Sigmoid colon (tissue), 7 donors: ENCODE results near the gene TKFC. TPM values are rescaled to one million over a fixed set of nuclear protein-coding genes. Genes with fewer than 3 reads are reported as not detected.
A peak's percentile ranks its signal among the peaks of the same experiment; 100 is the strongest.

Source experiments
- DNase-seq: peaks from one replicate; pipeline ENCODE4 v3.0.0-alpha.2; 2019
- H3K27ac ChIP-seq, 4 donors: fragments of 200-600 bp; sonication (generic); one replicate each; pipeline ENCODE4 v1.5.1; 2016 to 2019; ENCODE audit warnings: mild to moderate bottlenecking in 1 of 4
- H3K27me3 ChIP-seq, 3 donors: fragments of 200-600 bp; sonication (generic); one replicate each; pipeline ENCODE4 v1.5.1; 2019; ENCODE audit warnings: mild to moderate bottlenecking in 1 of 3
- H3K36me3 ChIP-seq, 4 donors: fragments of 200-600 bp; sonication (generic); one replicate each; pipeline ENCODE4 v1.5.1; 2016 to 2019
- H3K4me1 ChIP-seq, 4 donors: fragments of 200-600 bp; sonication (generic); one replicate each; pipeline ENCODE4 v1.5.1; 2017 to 2019
- H3K4me3 ChIP-seq, 4 donors: fragments of 200-600 bp; sonication (generic); one replicate each; pipeline ENCODE4 v1.5.1; 2017 to 2019; ENCODE audit warnings: mild to moderate bottlenecking in 2 of 4, moderate library complexity in 1 of 4
- H3K9me3 ChIP-seq, 4 donors: fragments of 200-600 bp in 3 of 4; sonication (generic) in 3 of 4; one replicate each; pipeline versions ENCODE4 v1.5.1 to v1.6.1; 2013 to 2019
- CTCF ChIP-seq, 4 experiments: fragments of 450-650 bp in 3 of 4; fragments of 200-600 bp in 1 of 4; IDR thresholded peaks; one replicate each; pipeline ENCODE4 v1.5.1; 2016 to 2019; ENCODE audit warnings: antibody characterized with exemption in 4 of 4, mild to moderate bottlenecking in 3 of 4, moderate library complexity in 2 of 4
- EP300 ChIP-seq, 4 donors: sonication (generic); formaldehyde crosslinking; IDR thresholded peaks; one replicate each; pipeline ENCODE4 v1.6.1; 2017; ENCODE audit warnings: antibody characterized with exemption in 4 of 4
- POLR2A ChIP-seq, 2 donors: fragments of 450-650 bp; IDR thresholded peaks; one replicate each; pipeline ENCODE4 v1.6.1; 2016; ENCODE audit warnings: antibody characterized with exemption in 2 of 2, mild to moderate bottlenecking in 2 of 2, moderate library complexity in 2 of 2
- POLR2AphosphoS5 ChIP-seq, 4 donors: sonication (generic); formaldehyde crosslinking; IDR thresholded peaks; one replicate each; pipeline ENCODE4 v1.6.1; 2017; ENCODE audit warnings: antibody characterized with exemption in 4 of 4
- WGBS, 2 donors: extraction: QIAGEN DNeasy Blood & Tissue Kit; methylation state at CpG; one replicate each; pipeline ENCODE4 v1.1.7; 2013; 5-methylcytosine and 5-hydroxymethylcytosine counted together
- intact Hi-C: fragments of 100-400 bp; cut with DNase I; formaldehyde crosslinking; loops from one replicate; pipeline ENCODE4 v1.15.1; 2023
- polyA plus RNA-seq, 3 donors: library from polyadenylated mRNA; stranded (reverse); fragments of 200-250 nt; gene quantifications; one replicate each; pipeline ENCODE4 v1.2.3, GENCODE V29; 2013
- total RNA-seq, 4 donors: library from RNA; depleted of rRNA; stranded (reverse); fragments of >200 nt; gene quantifications; one replicate each; pipeline ENCODE4 v1.1.0, GENCODE V29; 2016
- donor health status: healthy with polysubstance abuse.
- donor health status: Bipolar disorder and iron deficiency.
- donor health status: healthy.

Gene TKFC
- total and polyA plus RNA-seq, 7 donors: 10.8 to 40.0 (median 12.0) TPM

GRCh38 chr11:61367406-61367805 is 34.4 kb downstream of the TKFC start:
- TF ChIP-seq CTCF (IDR thresholded peaks at IDR 0.05): no peak
- TF ChIP-seq POLR2A (IDR thresholded peaks at IDR 0.05): no peak
- no peak for TF ChIP-seq POLR2AphosphoS5 (IDR thresholded peaks at IDR 0.05)
- no peak for TF ChIP-seq EP300 (IDR thresholded peaks at IDR 0.05)
- H3K27ac ChIP-seq: no peak overlapping the region
- H3K27me3 ChIP-seq: no peaks in the 10 kb centered on the region
- H3K9me3 ChIP-seq: no peaks in the 10 kb centered on the region
- H3K4me1 ChIP-seq: peaks cover 0 to 14% (median 12%) of the 10 kb centered on the region in 4 donors
- no peak overlapping the region for H3K4me3 ChIP-seq
- H3K36me3 ChIP-seq: peaks cover 20 to 77% (median 47%) of the 10 kb centered on the region in 4 donors
- no peak for DNase-seq
- WGBS, 2 donors: 83 to 92% methylated on average over 6 of the region's 6 CpGs
- intact Hi-C loops: no loop called here

- intact Hi-C loops: no loop called here
- Histone ChIP-seq H3K27ac (no peak overlapping the region), H3K36me3 (peaks cover 20 to 77% (median 47%) of the 10 kb centered on the region in 4 donors), H3K4me3 (no peak overlapping the region), H3K9me3 (no peaks in the 10 kb centered on the region), H3K27me3 (no peaks in the 10 kb centered on the region), H3K4me1 (peaks cover 0 to 4% (median under 1%) of the 10 kb centered on the region in 4 donors)
- TF ChIP-seq EP300 (IDR thresholded peaks at IDR 0.05): no peak
- no peak for TF ChIP-seq POLR2AphosphoS5 (IDR thresholded peaks at IDR 0.05)
- no peak for TF ChIP-seq CTCF (IDR thresholded peaks at IDR 0.05)
- TF ChIP-seq POLR2A (IDR thresholded peaks at IDR 0.05): no peak
- DNase-seq: no peak
- 92 to 96% methylated on average over 7 of the region's 7 CpGs for WGBS, 2 donors
Observed at GRCh38 chr11:61368646-61369045, 35.6 kb downstream of the TKFC start.

- Histone ChIP-seq H3K27ac (no peak overlapping the region), H3K27me3 (no peaks in the 10 kb centered on the region), H3K4me3 (no peak overlapping the region), H3K9me3 (no peaks in the 10 kb centered on the region), H3K4me1 (no peaks in the 10 kb centered on the region), H3K36me3 (peaks cover 14 to 71% (median 43%) of the 10 kb centered on the region in 4 donors)
- DNase-seq: peak; percentile 76
- WGBS, 2 donors: 87 to 88% methylated on average over 9 of the region's 9 CpGs
- TF ChIP-seq POLR2A (IDR thresholded peaks at IDR 0.05) (no peak), CTCF (IDR thresholded peaks at IDR 0.05) (no peak), EP300 (IDR thresholded peaks at IDR 0.05) (no peak), POLR2AphosphoS5 (IDR thresholded peaks at IDR 0.05) (peak in 3 of 4 donors; percentile 11 to 27 (median 16))
- intact Hi-C loops: no loop called here
Observed at GRCh38 chr11:61369372-61370348, 36.6 kb downstream of the TKFC start.

- Histone ChIP-seq H3K27ac (no peak overlapping the region), H3K36me3 (peaks cover 14 to 68% (median 35%) of the 10 kb centered on the region in 4 donors), H3K27me3 (no peaks in the 10 kb centered on the region), H3K4me3 (no peak overlapping the region), H3K4me1 (no peaks in the 10 kb centered on the region), H3K9me3 (no peaks in the 10 kb centered on the region)
- intact Hi-C loops: no loop called here
- DNase-seq: no peak
- WGBS, 2 donors: 85 to 92% methylated on average over 8 of the region's 8 CpGs
- TF ChIP-seq POLR2A (IDR thresholded peaks at IDR 0.05): no peak
- TF ChIP-seq POLR2AphosphoS5 (IDR thresholded peaks at IDR 0.05): no peak
- TF ChIP-seq CTCF (IDR thresholded peaks at IDR 0.05): no peak
- TF ChIP-seq EP300 (IDR thresholded peaks at IDR 0.05): no peak
Observed at GRCh38 chr11:61370349-61371005, 37.4 kb downstream of the TKFC start.
